Astrocyte of the cerebellum (primary cell): Measurements from ENCODE around the gene CCDC87.
"Not testable (repeated sequence)": the region's sequence is repeated elsewhere in the genome, so short reads cannot be mapped to it uniquely, and the experiment has no call there.

ENCODE experiments used
- DNase-seq: peaks from one replicate; pipeline ENCODE4 v3.0.0-alpha.2; 2011; ENCODE audit warnings: low read depth
- H3K4me3 ChIP-seq: 2 replicates; pipeline ENCODE4 v1.5.1; 2011; ENCODE audit warnings: mild to moderate bottlenecking, low read depth, low read length, moderate library complexity
- CTCF ChIP-seq: IDR thresholded peaks from 2 replicates; pipeline ENCODE4 v1.5.1; 2012; ENCODE audit warnings: low read length, low read depth, moderate library complexity, mild to moderate bottlenecking; ENCODE audit errors: missing control alignments
- in situ Hi-C: cut with HindIII; loops from 2 replicates; pipeline ENCODE4 v1.10.0; 2017; ENCODE audit warnings: low sequenced_read_pairs

CCDC87 gene

GRCh38 chr11:66546966-66547661 is 45.7 kb downstream of the CCDC87 start:
- H3K4me3 ChIP-seq = no peak overlapping the region
- in situ Hi-C loops = no loop called here

GRCh38 chr11:66546368-66546965 is 46.4 kb downstream of the CCDC87 start, which contains the start of gene ACTN3:
Gene ACTN3 (plus strand): TSS chr11:66546903. CDS start chr11:66546938, 35 bp downstream.
- no peak for DNase-seq
- TF ChIP-seq CTCF = no peak
- in situ Hi-C loops = no loop called here
- peak within 1 kb of the TSS; percentile 75 for H3K4me3 ChIP-seq

More at GRCh38 chr11:66546966-66547661, 45.7 kb downstream of the CCDC87 start:
- no peak for TF ChIP-seq CTCF
- no peak for DNase-seq

- in situ Hi-C loops = no loop called here
- no peak for TF ChIP-seq CTCF
- H3K4me3 ChIP-seq = peak within 1 kb of the TSS; percentile 75
- peak; percentile 92 for DNase-seq
Observed at GRCh38 chr11:66545701-66546367, 47.0 kb downstream of the CCDC87 start, which contains the start of gene ZDHHC24. Gene ZDHHC24 (minus strand): TSS chr11:66546048. CDS start chr11:66546003, 45 bp downstream.

GRCh38 chr11:66544952-66545351 is 47.9 kb downstream of the CCDC87 start:
- in situ Hi-C loops, DNase-seq: not testable (repeated sequence)
- H3K4me3 ChIP-seq = peak overlapping the region; percentile 75

- no peak for DNase-seq
- in situ Hi-C loops = no loop called here
- H3K4me3 ChIP-seq = no peak overlapping the region
- TF ChIP-seq CTCF = peak; percentile 56
Observed at GRCh38 chr11:66543263-66544107, 49.4 kb downstream of the CCDC87 start.

- TF ChIP-seq CTCF = no peak
- no peak for DNase-seq
- in situ Hi-C loops = no loop called here
- H3K4me3 ChIP-seq = no peak overlapping the region
Observed at GRCh38 chr11:66542362-66542761, 50.5 kb downstream of the CCDC87 start.
